Stimulated activated CD4-positive, alpha-beta T cell treated with anti-CD3 and anti-CD28 coated beads, Interleukin-1b, Interleukin-23, amount 100 ng/mL, for 4 hours (primary cell): ENCODE measurements around the gene KCP.
A peak's percentile ranks its signal among the peaks of the same experiment; 100 is the strongest.

Experiments used
- DNase-seq, 2 donors: peaks; one replicate each; pipeline ENCODE4 v3.0.0-alpha.2; 2020; ENCODE audit warnings: low read depth in 2 of 2

Gene KCP

DNA sequence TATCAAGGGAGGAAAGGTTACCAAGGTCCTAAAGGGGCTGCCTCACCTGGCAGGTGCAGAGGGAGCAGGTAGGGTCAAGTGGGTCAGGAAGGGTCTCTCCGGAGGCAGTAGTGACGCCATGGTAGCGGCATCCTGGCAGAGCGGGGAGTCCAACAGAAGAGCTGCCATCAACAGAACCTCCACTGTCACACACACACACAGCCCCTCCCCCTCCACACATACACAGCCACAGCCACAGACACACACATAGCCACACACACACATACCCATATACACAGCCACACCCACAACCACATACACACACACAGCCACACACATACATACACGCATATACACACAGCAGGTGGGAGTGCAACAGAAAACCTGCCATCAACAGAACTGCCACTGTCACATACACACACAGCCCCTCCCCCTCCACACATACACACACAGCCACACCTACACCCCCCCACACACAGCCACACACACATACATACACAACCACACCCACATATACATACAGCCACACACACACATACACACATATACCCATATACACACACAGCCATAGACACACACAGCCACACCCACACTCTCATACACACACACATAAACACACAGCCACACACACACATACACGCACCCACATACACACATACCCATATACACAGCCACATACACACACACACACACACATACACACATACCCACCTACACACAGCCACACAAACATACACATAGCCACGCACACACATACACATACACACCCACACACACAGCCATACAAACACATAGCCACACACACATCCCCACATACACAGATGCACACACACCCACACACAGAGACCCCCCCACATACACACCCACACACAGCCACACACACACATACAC is 23.1 kb downstream of the KCP start:
- DNase-seq, result no peak

- DNase-seq, result no peak
Measured at GRCh38 chr7:128886391-128887168, 23.9 kb downstream of the KCP start.

DNA sequence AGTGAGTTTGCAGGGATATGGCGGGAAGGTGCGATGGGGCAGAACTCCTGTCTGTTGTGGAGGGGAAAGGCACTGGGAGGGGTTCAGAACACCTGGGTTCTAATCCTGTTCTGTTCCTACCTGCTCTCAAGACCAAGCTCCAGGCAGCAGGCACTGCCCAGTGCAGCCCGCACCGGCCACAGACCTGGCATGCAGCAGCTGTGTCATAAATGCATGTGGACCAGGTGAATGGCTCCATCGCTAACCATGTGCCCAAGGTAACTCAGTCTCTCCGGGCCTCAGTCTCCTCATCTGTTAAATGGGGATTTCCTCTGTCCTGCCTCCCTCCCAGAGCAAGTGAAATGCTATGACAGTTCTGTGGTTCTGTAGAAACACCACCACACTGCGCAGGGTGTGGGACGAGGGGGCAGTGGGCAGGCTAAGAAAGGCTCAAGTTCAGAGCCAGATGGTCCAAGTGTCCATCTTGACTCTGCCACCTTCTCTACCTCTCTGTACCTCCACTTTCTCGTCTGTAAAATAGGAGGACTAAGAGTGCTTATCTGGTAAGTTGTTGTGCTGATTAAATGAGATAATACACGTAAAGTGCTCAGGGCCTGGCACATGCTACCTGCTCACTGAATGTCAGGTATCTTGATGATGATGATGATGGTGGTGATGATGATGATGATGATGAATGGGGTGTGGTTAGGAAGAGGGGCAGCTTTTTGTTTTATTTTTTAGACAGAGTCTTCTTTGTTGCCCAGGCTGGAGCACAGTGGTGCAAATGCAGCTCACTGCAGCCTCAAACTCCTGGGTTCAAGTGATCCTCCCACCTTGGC is 24.9 kb downstream of the KCP start:
- DNase-seq, result no peak

- no peak for DNase-seq
Measured at GRCh38 chr7:128884561-128885369, 25.7 kb downstream of the KCP start.

GRCh38 chr7:128883622-128884448 is 26.7 kb downstream of the KCP start:
- peak; percentile 85 for DNase-seq

- DNase-seq, result no peak
Measured at GRCh38 chr7:128882134-128882533, 28.4 kb downstream of the KCP start.

- DNase-seq, result no peak
Measured at GRCh38 chr7:128881458-128882125, 28.9 kb downstream of the KCP start.

GRCh38 chr7:128880791-128881457 is 29.6 kb downstream of the KCP start:
- no peak for DNase-seq

GRCh38 chr7:128879939-128880746 is 30.4 kb downstream of the KCP start:
- DNase-seq, result no peak

- no peak for DNase-seq
Measured at GRCh38 chr7:128879461-128879938, 31.0 kb downstream of the KCP start.

GRCh38 chr7:128878226-128879105 is 32.0 kb downstream of the KCP start:
- DNase-seq, result no peak

DNA sequence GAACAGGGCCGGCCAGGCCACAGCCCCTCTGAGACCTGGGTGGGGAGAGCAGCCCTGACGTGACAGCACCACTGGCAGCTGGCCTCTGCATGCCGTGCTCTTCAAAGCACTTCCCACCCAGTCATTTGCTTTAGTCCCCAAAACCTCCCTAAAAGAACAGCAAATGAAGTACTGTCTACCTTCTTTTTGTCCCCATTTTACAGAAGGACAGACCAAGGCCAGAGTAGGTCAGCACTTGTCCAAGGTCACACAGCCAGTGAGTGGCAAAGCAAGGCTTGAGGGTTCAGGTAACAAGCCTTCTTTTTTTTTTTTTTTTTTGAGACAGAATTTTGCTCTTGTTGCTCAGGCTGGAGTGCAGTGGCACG is 32.8 kb downstream of the KCP start:
- no peak for DNase-seq

GRCh38 chr7:128876978-128877755 is 33.3 kb downstream of the KCP start:
- DNase-seq, result no peak

DNA sequence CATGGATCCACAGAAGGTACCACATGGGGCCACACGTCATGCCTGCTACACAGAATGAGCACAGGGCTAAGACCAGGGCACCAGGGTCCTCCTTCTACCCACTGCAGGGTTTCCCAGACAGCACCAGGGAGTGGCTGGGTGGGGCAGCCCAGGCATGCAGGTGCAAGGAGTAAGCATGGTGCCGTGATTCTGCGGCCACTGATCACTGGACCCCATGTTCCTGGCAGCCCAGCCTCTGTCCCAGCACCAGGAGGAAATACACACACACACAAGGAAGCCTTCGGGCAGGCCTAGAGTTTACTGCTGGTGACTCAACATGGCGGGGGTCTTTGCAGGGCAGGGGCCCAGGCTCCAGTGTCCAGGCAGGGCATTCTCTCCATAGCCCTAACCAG is 33.9 kb downstream of the KCP start:
- DNase-seq, result no peak

DNA sequence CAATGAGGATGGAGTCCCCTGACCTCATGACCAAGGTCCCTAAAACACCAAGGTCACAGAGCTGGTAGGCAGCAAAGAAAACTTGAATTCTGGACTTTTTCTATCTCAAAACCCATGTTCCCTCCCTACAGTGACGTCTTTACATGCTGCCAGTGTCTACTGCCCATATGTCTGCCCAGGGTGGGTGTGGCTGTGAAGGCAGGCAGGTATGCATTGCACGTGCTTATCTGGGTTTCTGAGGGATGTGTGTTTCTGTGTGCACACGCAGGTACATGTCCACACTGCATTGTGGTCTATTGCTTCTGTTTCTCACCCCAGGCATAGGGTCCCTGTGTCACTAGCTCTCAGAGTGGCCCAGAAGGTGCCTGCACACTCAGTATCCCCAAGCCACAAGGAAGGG is 34.4 kb downstream of the KCP start:
- DNase-seq, result no peak

DNA sequence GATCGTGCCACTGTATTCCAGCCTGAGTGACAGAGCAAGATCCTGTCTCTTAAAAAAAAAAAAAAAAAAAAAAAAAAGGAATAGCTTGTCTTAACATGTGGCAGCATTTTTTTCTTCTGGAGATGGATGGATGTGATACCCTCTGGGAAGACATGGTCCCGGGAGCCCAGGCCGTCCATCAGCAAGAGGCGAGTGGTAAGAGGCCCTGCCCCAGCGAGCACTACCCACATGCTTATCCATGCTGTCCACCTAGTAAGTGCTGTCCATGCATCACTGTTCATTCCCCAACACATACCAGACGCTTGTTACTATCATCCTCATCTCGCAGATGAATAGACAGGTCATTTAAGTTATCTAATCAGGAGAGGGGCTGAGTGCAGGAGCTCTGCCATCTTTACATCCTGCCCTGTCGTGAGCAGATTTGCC is 35.0 kb downstream of the KCP start:
- no peak for DNase-seq
